Inferior parietal cortex (tissue), 1 donor: Measurements from ENCODE around the gene ITPRID1.

Experiments
- DNase-seq: peaks from one replicate; pipeline ENCODE4 v3.0.0-alpha.2; 2016; ENCODE audit errors: extremely low spot score

ITPRID1 gene

GRCh38 chr7:31633894-31634494 lies 120.1 kb downstream of the ITPRID1 start:
- peak; percentile 85 for DNase-seq

DNA sequence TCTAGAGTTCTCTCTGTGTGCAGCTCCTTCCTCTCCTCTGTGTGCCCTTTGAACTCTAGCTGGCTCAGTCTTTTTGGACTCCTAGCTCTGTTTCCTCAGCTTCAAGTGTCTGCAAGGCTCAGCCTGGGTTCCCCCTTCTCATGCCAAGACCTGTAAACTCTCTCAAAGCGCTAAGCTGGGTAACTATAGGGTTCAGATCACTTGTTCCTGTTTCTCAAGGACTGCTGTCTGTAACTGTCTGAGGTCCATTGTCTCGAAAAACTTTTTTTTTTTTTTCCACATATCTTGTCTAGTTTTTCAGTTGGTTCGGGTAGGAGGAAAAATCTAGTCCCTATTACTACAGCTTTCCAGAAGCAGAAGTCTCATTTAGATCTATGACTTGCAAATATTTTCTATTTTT lies 126.5 kb downstream of the ITPRID1 start:
- no peak for DNase-seq

- DNase-seq, result no peak
These were observed 128.8 kb downstream of the ITPRID1 start for GRCh38 chr7:31642681-31643115.

GRCh38 chr7:31646942-31647341 lies 133.1 kb downstream of the ITPRID1 start:
- no peak for DNase-seq

DNA sequence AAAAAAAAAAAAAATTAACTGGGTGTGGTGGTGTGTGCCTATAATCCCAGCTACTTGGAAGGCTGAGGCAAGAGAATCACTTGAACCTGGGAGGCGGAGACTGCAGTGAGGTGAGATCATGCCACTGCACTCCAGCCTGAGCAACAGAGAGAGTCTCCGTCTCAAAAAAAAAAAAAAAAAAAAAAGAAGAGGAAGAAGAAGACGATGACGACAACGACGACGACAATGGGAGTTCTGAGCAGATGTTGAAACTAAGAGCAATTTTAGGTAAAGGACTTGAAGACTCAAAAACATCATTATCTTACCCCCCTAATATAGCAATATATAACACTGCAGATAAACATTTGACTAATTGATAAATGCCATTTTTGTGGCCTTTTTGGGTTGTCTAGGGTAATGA lies 133.6 kb downstream of the ITPRID1 start:
- no peak for DNase-seq

DNA sequence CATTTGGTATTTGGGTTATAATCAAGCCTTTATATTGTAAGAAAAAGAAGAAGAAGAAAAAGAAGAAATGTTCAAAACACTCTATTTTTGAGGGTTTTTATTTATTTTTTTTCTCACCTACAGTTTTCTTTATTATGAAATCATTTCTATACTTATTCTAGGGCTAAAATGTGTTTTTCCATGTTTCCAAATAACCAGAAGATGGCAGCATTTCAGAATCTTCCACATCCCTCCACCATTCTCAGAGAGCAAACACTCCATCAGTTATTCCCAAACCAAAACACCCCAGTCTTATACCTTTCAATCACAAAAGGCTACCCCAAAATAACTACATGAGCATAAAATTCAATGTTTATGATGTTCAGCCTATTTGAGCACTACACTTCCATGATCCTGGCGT lies 134.4 kb downstream of the ITPRID1 start:
- DNase-seq, result peak; percentile 64

DNA sequence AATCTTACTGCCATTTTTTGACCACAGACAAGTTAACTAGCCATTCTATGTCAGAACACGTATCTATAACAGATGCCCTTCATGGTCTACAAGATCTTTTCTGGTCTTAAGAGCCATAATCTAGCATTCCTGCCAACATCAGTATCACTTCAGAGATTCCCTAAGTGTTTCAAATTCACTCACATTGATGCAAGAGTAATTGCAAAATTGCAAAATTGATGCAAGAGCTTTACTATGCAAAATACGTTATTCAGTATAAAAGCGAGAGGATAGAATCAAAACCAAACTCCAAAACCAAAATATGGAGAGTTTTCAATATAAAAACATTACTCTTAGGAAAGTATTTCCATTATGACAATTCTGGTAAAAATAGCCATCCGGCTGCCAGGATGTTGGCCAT lies 135.0 kb downstream of the ITPRID1 start:
- DNase-seq, result no peak

DNA sequence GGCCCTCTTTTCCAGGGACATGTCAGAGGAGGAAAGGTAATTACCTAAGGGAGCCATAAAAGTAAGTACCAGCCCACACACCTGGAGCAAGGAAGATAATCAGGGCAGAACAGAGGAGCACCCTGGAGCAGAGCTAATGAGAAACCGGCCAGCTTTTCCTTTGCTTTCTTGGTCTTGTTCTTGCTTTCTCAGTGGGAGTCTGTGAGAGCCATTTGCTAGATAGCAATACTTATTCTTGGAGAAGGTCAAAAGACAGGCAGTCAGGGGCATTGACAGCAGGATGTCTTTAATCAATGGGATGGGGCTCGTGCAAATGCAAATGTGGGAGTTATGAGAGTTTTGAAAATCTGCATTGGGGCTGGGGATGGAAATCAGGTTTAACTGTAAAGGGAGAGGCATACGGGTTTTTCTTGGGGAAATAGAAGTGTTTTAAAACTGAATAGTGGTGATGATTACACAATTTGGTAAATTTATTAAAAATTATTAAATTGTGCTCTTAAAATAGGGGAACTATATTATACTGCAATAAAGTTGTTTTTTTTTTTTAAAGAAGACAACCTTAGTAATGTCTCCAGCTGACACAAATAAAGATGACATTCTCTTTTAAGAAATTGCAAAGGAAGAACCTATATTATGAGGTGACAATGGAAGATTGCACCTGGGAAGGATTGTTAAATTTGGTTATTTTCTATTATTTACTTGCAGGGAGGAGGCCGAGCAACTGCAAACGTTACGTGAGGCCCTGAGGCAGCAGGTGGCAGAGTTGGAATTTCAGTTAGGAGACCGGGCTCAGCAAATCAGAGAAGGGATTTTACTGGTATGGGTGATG lies 137.6 kb downstream of the ITPRID1 start:
- DNase-seq, result no peak

GRCh38 chr7:31652063-31652326 lies 138.1 kb downstream of the ITPRID1 start:
- no peak for DNase-seq

- DNase-seq, result no peak
These were observed 149.2 kb downstream of the ITPRID1 start for GRCh38 chr7:31663072-31663471.

GRCh38 chr7:31664890-31665289 lies 151.0 kb downstream of the ITPRID1 start:
- no peak for DNase-seq

DNA sequence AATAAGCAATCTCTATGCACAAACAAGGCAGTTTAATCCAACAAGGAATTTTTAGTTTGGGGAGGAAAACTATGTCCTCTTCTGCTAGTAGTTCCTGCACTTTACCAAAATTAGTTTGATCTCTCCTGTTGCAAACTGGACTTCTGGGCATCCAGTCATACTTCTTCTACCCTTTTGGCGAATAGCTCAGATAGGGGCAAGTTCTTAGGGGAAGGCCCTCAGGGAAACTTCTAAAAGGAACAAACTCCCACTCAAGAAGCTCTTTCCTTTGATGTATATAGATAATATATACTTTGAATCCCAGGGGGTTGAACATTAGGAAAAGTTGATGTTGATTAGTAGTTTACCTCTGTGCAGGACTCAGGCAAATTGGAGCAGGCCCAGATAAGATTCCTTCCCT lies 151.7 kb downstream of the ITPRID1 start:
- no peak for DNase-seq

DNA sequence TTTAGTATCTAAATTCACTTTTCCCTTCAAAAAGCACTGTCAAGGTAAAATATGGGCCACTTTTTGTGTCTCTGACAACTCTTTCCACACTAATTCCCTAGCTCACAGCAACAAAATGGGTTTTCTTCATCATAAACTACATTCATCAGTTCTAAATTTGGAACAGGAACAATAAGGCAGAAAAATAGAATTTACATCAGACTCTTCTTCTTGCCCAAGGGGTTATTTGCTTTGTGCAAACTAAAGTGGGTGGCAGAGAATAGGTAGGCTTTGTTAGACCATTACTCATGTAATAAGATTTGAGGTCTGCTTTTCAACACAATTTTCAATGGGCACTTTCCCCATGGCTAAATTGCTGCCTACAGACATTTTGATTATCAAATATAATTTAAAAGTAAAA lies 155.6 kb downstream of the ITPRID1 start:
- no peak for DNase-seq

DNA sequence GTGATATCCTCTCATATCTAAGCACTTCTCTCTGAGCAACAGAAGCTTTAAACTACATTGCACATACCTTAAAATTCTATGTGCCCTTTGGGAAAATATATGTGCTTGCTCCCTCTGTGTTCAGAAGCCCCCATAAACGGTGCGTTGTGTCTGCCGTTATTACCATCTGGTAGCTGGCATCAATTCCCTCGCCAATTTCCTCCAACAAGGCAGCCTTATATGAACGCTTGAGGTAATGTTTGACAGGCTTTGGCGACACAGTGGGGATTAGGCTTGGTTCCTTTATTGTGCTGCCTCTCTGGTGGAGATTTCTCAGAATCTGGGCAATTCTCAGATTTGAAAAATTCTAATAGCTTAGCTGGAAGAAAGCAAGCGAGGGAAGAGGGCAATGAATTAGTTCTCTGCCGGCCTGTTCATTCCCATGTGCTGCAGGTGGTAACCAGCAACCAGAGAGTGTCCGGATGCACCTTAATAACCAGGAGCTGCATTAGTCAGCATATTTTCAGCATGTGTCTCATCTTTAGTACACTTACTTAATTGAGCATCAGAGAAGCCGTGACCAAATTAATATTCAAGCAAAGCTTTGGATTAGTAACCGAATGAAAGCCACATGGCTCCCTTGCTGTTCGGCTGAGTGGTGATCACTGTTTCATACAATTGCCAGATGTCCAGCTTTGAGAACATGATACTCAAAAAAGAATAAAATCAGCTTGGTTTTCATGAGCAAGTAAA lies 165.8 kb downstream of the ITPRID1 start:
- DNase-seq, result no peak

GRCh38 chr7:31683445-31684225 lies 169.7 kb downstream of the ITPRID1 start:
- no peak for DNase-seq

DNA sequence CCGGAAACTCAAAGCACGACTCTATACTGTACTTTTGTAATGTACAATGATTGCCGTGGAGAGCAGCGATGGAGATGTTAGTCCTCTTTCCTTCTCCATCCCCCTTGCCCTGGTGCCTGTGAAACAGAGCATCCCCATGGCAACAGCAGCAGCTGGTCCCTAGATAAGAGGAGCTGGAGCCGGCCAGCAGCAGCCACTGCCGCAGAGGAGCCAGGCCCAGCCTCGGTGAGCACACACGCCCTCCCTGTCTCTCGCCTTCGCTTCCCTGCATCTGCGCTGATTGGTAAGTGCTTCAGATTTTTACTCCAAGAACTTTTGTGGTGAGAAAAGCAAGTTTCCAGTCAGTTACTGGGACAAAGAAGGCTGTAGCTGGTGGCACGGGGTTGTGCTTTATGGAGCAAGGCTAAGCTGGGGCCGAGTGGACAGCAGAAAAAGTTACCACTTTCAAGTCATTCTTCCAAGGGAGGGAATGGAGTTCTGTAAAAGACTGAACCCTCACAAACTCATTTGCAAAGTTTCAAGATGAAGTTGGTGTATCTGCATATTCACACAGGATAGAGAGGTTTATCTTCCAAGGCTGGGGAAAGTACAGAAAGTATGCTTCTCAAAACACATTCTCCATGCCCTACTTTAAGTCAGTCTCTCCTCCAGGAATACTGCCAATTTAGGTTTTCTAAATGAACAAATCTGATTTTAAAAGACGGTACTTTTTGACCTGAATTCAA lies 173.3 kb downstream of the ITPRID1 start, which contains the start of gene PPP1R17:
PPP1R17 (plus strand) TSS at position 192 of the 725 bp plus-strand sequence. CDS start 5,227 bp downstream, outside the sequence.
- peak; percentile 17 for DNase-seq

GRCh38 chr7:31688372-31688771 lies 174.5 kb downstream of the ITPRID1 start:
- no peak for DNase-seq

GRCh38 chr7:31688996-31689395 lies 175.1 kb downstream of the ITPRID1 start:
- no peak for DNase-seq

DNA sequence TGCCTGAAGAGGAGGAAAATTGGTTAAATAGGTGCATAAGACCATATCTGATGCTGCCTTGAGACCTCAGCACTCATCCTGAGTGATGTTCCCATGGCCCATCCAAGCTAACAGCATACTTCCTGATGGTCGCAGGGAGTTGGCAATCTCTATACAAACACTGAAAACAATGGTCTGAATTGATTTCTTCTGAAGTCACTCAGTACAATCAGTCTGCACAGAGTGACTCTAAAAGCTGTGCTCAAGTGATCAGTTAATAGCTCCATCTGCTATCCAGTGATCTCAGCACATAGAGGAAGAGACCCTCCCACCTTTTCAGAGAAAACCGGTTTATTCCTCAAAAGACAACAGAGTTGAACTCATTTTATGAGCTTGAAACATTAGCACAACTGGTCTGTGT lies 177.0 kb downstream of the ITPRID1 start:
- DNase-seq, result no peak

- no peak for DNase-seq
These were observed 178.6 kb downstream of the ITPRID1 start for GRCh38 chr7:31692451-31692850.

DNA sequence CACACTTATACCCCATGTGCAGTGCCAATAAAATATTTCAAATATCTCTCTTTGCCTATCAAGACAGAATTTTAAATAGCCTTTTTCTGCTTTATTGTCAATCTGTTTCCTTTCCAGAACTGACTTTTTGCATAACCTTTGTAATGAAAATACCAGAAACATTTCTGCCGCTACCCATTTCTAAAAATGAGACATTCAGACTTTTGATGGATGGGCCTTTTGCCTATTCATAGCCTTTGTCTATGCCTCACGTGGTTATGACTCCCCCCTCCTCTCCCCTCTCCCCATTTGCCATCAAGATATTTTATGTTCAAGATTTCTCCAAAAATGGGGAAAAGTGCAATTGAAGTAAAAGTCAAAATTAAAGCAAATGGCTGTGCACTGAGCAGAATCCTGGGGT lies 179.0 kb downstream of the ITPRID1 start:
- DNase-seq, result no peak
